ENCODE results near the gene TGFBR1. TPM values are rescaled to one million over a fixed set of nuclear protein-coding genes. Genes with fewer than 3 reads are reported as not detected.
A peak's percentile ranks its signal among the peaks of the same experiment; 100 is the strongest.

The TGFBR1 gene
- total RNA-seq, 1 donor from 2014 or later: 78.8 TPM

- peaks cover 18% of the 10 kb centered on the region for H3K4me1 ChIP-seq
- no peaks in the 10 kb centered on the region for H3K27me3 ChIP-seq (ENCODE audit: low read depth)
- no peak overlapping the region for H3K4me3 ChIP-seq
- H3K27ac ChIP-seq: peak overlapping the region; percentile 56
- ATAC-seq: peak; percentile 52 to 64
- no peaks in the 10 kb centered on the region for H3K9me3 ChIP-seq
- H3K36me3 ChIP-seq: no peaks in the 10 kb centered on the region
- no peak for DNase-seq
- TF ChIP-seq, protein P1, sequence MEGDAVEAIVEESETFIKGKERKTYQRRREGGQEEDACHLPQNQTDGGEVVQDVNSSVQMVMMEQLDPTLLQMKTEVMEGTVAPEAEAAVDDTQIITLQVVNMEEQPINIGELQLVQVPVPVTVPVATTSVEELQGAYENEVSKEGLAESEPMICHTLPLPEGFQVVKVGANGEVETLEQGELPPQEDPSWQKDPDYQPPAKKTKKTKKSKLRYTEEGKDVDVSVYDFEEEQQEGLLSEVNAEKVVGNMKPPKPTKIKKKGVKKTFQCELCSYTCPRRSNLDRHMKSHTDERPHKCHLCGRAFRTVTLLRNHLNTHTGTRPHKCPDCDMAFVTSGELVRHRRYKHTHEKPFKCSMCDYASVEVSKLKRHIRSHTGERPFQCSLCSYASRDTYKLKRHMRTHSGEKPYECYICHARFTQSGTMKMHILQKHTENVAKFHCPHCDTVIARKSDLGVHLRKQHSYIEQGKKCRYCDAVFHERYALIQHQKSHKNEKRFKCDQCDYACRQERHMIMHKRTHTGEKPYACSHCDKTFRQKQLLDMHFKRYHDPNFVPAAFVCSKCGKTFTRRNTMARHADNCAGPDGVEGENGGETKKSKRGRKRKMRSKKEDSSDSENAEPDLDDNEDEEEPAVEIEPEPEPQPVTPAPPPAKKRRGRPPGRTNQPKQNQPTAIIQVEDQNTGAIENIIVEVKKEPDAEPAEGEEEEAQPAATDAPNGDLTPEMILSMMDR (IDR thresholded peaks at IDR 0.05): no peak
- intact Hi-C loops (cut with DNase I): no loop called here
These were observed 28.3 kb upstream of the TGFBR1 start for GRCh38 chr9:99076483-99077171.

- H3K36me3 ChIP-seq: no peaks in the 10 kb centered on the region
- peaks cover 14% of the 10 kb centered on the region for H3K4me1 ChIP-seq
- no peak overlapping the region for H3K27ac ChIP-seq
- DNase-seq (no peak), ATAC-seq (no peak)
- no peaks in the 10 kb centered on the region for H3K27me3 ChIP-seq (ENCODE audit: low read depth)
- H3K4me3 ChIP-seq: no peak overlapping the region
- H3K9me3 ChIP-seq: no peaks in the 10 kb centered on the region
- TF ChIP-seq, protein P1 (IDR thresholded peaks at IDR 0.05): no peak
- intact Hi-C loops (cut with DNase I): no loop called here
These were observed 26.2 kb upstream of the TGFBR1 start for GRCh38 chr9:99078717-99079116.

DNA sequence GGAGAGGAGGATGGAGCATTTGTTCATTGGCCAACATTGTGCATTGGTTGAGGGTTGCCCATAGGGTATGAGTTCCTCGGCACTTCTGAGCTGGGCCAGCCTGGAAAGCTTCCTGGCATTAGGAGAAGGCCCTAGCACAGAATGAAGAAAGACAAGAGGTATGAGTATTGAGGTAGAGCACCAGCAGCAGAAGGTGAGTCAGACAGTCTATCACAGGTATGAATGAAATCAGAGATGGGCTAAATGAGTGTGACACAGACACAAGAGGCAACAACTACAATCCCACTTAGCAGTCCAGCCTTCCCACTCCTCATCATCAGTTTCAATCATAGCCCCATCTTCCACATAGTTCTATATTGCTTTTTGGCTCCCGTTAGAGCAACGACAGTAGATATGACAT lies 25.4 kb upstream of the TGFBR1 start:
- Histone ChIP-seq H3K27ac (no peak overlapping the region), H3K27me3 (ENCODE audit: low read depth) (no peaks in the 10 kb centered on the region), H3K4me3 (no peak overlapping the region), H3K36me3 (no peaks in the 10 kb centered on the region), H3K4me1 (peaks cover 14% of the 10 kb centered on the region), H3K9me3 (no peaks in the 10 kb centered on the region)
- ATAC-seq (no peak), DNase-seq (no peak)
- TF ChIP-seq, protein P1 (IDR thresholded peaks at IDR 0.05): no peak
- intact Hi-C loops (cut with DNase I): no loop called here

GRCh38 chr9:99083051-99083450 lies 21.9 kb upstream of the TGFBR1 start:
- ATAC-seq (no peak), DNase-seq (no peak)
- intact Hi-C loops (cut with DNase I): no loop called here
- Histone ChIP-seq H3K36me3 (no peaks in the 10 kb centered on the region), H3K4me1 (peaks cover 17% of the 10 kb centered on the region), H3K27me3 (ENCODE audit: low read depth) (no peaks in the 10 kb centered on the region), H3K27ac (no peak overlapping the region), H3K9me3 (no peaks in the 10 kb centered on the region), H3K4me3 (no peak overlapping the region)
- TF ChIP-seq, protein P1 (IDR thresholded peaks at IDR 0.05): no peak

DNA sequence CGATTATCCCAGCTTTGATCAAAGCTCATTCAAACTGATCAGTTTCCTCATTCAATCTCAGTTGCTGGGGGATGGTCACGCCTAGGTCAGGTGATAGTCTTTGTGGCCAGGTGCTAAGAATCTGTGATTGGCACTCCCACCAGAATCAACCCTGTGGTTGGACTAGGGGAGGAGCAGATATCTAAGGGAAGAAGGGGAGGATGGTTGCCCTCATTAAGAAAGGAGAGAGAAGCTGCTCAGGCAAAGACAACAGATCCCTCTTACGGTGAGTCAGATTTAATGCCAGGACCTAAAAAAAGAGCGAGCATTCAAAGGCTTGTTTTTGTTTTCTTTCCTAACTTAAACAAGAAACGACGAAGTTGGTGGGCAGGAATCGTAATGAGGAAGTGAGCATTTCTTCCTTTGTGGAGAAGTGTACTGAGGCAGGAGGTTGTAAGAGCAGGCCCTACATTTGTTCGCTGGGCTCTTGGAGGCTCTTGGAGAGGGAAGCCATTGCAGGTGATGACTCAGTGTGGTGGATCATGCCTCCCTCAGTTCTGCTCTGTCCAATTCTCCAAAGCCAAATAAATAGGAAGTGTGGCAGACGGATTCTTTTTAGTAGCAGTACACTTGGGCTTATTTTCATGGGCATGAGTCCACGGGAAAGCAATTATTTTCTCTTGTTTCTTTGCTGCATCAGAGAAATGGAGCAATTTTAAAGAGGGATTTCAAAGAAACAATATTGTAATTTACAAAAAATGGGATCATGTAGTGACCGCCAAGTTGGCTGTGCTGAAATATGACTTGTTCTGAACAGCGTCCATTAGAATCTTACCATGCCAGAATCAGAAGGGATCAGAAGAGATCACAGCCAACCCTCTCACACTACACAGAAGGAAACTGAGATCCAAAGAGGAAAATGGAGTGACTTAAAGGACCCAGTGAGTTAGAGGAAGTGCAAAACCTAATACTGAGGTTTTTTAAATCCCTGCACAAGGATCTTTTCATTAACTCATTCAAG lies 18.7 kb upstream of the TGFBR1 start:
- no peak for DNase-seq
- peak; percentile 64 to 74 for ATAC-seq
- intact Hi-C loops (cut with DNase I): no loop called here
- Histone ChIP-seq H3K27ac (no peak overlapping the region), H3K4me1 (peaks cover 17% of the 10 kb centered on the region), H3K36me3 (no peaks in the 10 kb centered on the region), H3K9me3 (no peaks in the 10 kb centered on the region), H3K4me3 (no peak overlapping the region), H3K27me3 (ENCODE audit: low read depth) (no peaks in the 10 kb centered on the region)
- TF ChIP-seq, protein P1 (IDR thresholded peaks at IDR 0.05): no peak
